H1 (cell line): ENCODE measurements around the gene TMEM168. TPM values are rescaled to one million over a fixed set of nuclear protein-coding genes. Genes with fewer than 3 reads are reported as not detected.

Source experiments
- CTCF ChIA-PET: fragments of 300-600 bp; sonication (Branson Sonifier 250); formaldehyde crosslinking; loops from one replicate; lab custom pipeline; 2021; ENCODE audit not compliant: partially characterized antibody; lab: Charles Lee
- POLR2A ChIA-PET: fragments of 300-600 bp; sonication (Branson Sonifier 250); formaldehyde crosslinking; loops from one replicate; lab custom pipeline; 2021; ENCODE audit warnings: inconsistent platforms; ENCODE audit not compliant: partially characterized antibody; lab: Charles Lee
- DNase-seq, 2 experiments: peaks; one replicate each; pipeline versions ENCODE4 v3.0.0 to v3.0.0-alpha.2; 2010 to 2022; ENCODE audit warnings: low spot score in 2 of 2, low read depth in 1 of 2, mixed read lengths in 1 of 2
- FAIRE-seq: peaks from 2 replicates; lab custom pipeline; 2011; peaks lifted over from hg19 to GRCh38; lab: Jason Lieb, UNC
- H2AFZ ChIP-seq: 2 replicates; pipeline ENCODE4 v1.8.1; 2012; ENCODE audit warnings: low read length, inconsistent platforms
- H2AK5ac ChIP-seq: 2 replicates; pipeline ENCODE4 v1.6.1; 2013; ENCODE audit warnings: low read depth, low read length
- H2BK120ac ChIP-seq: replicated peaks from 2 replicates; pipeline ENCODE3; 2013; ENCODE audit warnings: low read depth, low read length, inconsistent platforms
- H2BK12ac ChIP-seq: 2 replicates; pipeline ENCODE4 v1.6.1; 2013; ENCODE audit warnings: low read depth, low read length
- H2BK15ac ChIP-seq: 2 replicates; pipeline ENCODE4 v1.6.1; 2013; ENCODE audit warnings: low read length
- H2BK20ac ChIP-seq: 2 replicates; pipeline ENCODE4 v1.6.1; 2013; ENCODE audit warnings: low read length
- H2BK5ac ChIP-seq: 2 replicates; pipeline ENCODE4 v1.6.1; 2013; ENCODE audit warnings: low read depth, low read length
- H3K14ac ChIP-seq: 2 replicates; pipeline ENCODE4 v1.6.1; 2013; ENCODE audit warnings: inconsistent platforms; ENCODE audit not compliant: insufficient read length
- H3K18ac ChIP-seq: 2 replicates; pipeline ENCODE4 v1.6.1; 2013; ENCODE audit warnings: low read length; ENCODE audit errors: extremely low read depth
- H3K23ac ChIP-seq: 2 replicates; pipeline ENCODE4 v1.6.1; 2013; ENCODE audit warnings: inconsistent platforms; ENCODE audit not compliant: insufficient read length
- H3K23me2 ChIP-seq: 2 replicates; pipeline ENCODE4 v1.6.1; 2013; ENCODE audit warnings: low read depth, low read length
- H3K27ac ChIP-seq: 2 replicates; pipeline ENCODE4 v1.6.1; 2011; ENCODE audit warnings: low read depth, low read length, inconsistent platforms
- H3K27me3 ChIP-seq, 4 experiments: replicated peaks in 1 of 4; 1 replicate in 1 of 4; 2 replicates in 3 of 4; pipeline versions ENCODE4 v1.6.1 to v1.8.1; 2011 to 2013; ENCODE audit warnings: low read length in 3 of 4, mild to moderate bottlenecking in 3 of 4, inconsistent platforms in 2 of 4, mixed read lengths in 2 of 4, moderate library complexity in 1 of 4; ENCODE audit not compliant: control insufficient read depth in 3 of 4, insufficient read depth in 3 of 4; ENCODE audit errors: extremely low read depth in 1 of 4
- H3K36me3 ChIP-seq, 4 experiments: 2 replicates each; pipeline versions ENCODE4 v1.6.1 to v1.8.1; 2011 to 2013; ENCODE audit warnings: mild to moderate bottlenecking in 4 of 4, low read length in 3 of 4, moderate library complexity in 2 of 4, control low read depth in 1 of 4, inconsistent platforms in 1 of 4; ENCODE audit not compliant: insufficient read depth in 4 of 4, control insufficient read depth in 2 of 4
- H3K4ac ChIP-seq: replicated peaks from 2 replicates; pipeline ENCODE3; 2013; ENCODE audit warnings: low read length, low read depth, mixed read lengths, inconsistent platforms; ENCODE audit not compliant: insufficient read length
- H3K4me1 ChIP-seq, 4 experiments: replicated peaks in 1 of 4; 1 replicate in 1 of 4; 2 replicates in 3 of 4; pipeline versions ENCODE4 v1.6.1 to v1.8.1; 2011 to 2013; ENCODE audit warnings: low read length in 3 of 4, inconsistent platforms in 2 of 4, mixed read lengths in 1 of 4; ENCODE audit not compliant: insufficient read depth in 4 of 4, control insufficient read depth in 3 of 4
- H3K4me2 ChIP-seq, 2 experiments: 2 replicates each; pipeline versions ENCODE4 v1.6.1 to v1.8.1; 2011 to 2013; ENCODE audit warnings: low read depth in 2 of 2, low read length in 2 of 2, control low read depth in 1 of 2, inconsistent platforms in 1 of 2, mild to moderate bottlenecking in 1 of 2; ENCODE audit not compliant: insufficient read depth in 1 of 2
- H3K4me3 ChIP-seq, 4 experiments: fragments of 200-600, 300-600 bp in 1 of 4; sonication (generic), shearing (Covaris generic), sonication (Bioruptor Twin) in 1 of 4; 2 replicates each; pipeline versions ENCODE4 v1.5.1 to v1.8.1; 2011 to 2016; ENCODE audit warnings: low read length in 4 of 4, low read depth in 3 of 4, control low read depth in 2 of 4, inconsistent platforms in 2 of 4, mild to moderate bottlenecking in 2 of 4, mixed read lengths in 1 of 4, moderate library complexity in 1 of 4; ENCODE audit not compliant: insufficient read depth in 2 of 4; ENCODE audit errors: extremely low read depth in 1 of 4
- H3K56ac ChIP-seq: replicated peaks from 2 replicates; pipeline ENCODE3; 2013; ENCODE audit warnings: low read depth, mild to moderate bottlenecking, mixed read lengths, low read length, inconsistent platforms; ENCODE audit not compliant: insufficient read length
- H3K79me1 ChIP-seq: 2 replicates; pipeline ENCODE4 v1.6.1; 2013; ENCODE audit warnings: low read depth, low read length, control low read depth
- H3K79me2 ChIP-seq, 2 experiments: 2 replicates each; pipeline versions ENCODE4 v1.6.1 to v1.8.1; 2012 to 2013; ENCODE audit warnings: low read length in 2 of 2, mild to moderate bottlenecking in 2 of 2, inconsistent platforms in 1 of 2; ENCODE audit not compliant: insufficient read depth in 2 of 2, control insufficient read depth in 1 of 2
- H3K9ac ChIP-seq, 4 experiments: replicated peaks in 1 of 4; 1 replicate in 1 of 4; 2 replicates in 3 of 4; pipeline versions ENCODE4 v1.6.1 to v1.8.1; 2011 to 2013; ENCODE audit warnings: low read depth in 3 of 4, low read length in 3 of 4, control low read depth in 2 of 4, mild to moderate bottlenecking in 2 of 4, moderate library complexity in 2 of 4, inconsistent platforms in 1 of 4; ENCODE audit errors: extremely low read depth in 1 of 4
- H3K9me3 ChIP-seq, 2 experiments: 2 replicates each; pipeline versions ENCODE4 v1.6.1 to v1.8.1; 2012 to 2013; ENCODE audit warnings: mild to moderate bottlenecking in 2 of 2, moderate library complexity in 2 of 2, control low read depth in 1 of 2, inconsistent platforms in 1 of 2, low read depth in 1 of 2, low read length in 1 of 2, mixed read lengths in 1 of 2; ENCODE audit not compliant: insufficient read depth in 2 of 2
- H4K20me1 ChIP-seq, 2 experiments: replicated peaks in 1 of 2; 2 replicates each; pipeline versions ENCODE3 to v1.8.1; 2011 to 2013; ENCODE audit warnings: inconsistent platforms in 2 of 2, low read length in 2 of 2, mild to moderate bottlenecking in 1 of 2; ENCODE audit not compliant: insufficient read depth in 2 of 2, control insufficient read depth in 1 of 2
- H4K5ac ChIP-seq: 2 replicates; pipeline ENCODE4 v1.6.1; 2013; ENCODE audit warnings: low read length, low read depth, mixed read lengths, inconsistent platforms; ENCODE audit not compliant: insufficient read length
- H4K8ac ChIP-seq: 2 replicates; pipeline ENCODE4 v1.8.0; 2013; ENCODE audit warnings: mild to moderate bottlenecking, moderate library complexity, low read length, inconsistent platforms; ENCODE audit not compliant: insufficient read depth; ENCODE audit errors: extremely low read depth
- H4K91ac ChIP-seq: replicated peaks from 2 replicates; pipeline ENCODE3; 2013; ENCODE audit warnings: low read length, mixed read lengths, inconsistent platforms; ENCODE audit not compliant: insufficient read length
- BCL11A ChIP-seq, 2 experiments: IDR thresholded peaks; one replicate each; pipeline ENCODE4 v1.6.1; 2011; ENCODE audit warnings: low read depth in 2 of 2, low read length in 2 of 2, mild to moderate bottlenecking in 2 of 2
- CTBP2 ChIP-seq: IDR thresholded peaks from 2 replicates; pipeline ENCODE4 v1.7.0; 2011; ENCODE audit warnings: borderline replicate concordance, mild to moderate bottlenecking, moderate library complexity, mixed read lengths, low read length; ENCODE audit not compliant: insufficient read depth, insufficient read length
- EP300 ChIP-seq, 2 experiments: IDR thresholded peaks; 1 replicate in 1 of 2; 2 replicates in 1 of 2; pipeline ENCODE4 v1.6.1; 2011 to 2012; ENCODE audit warnings: low read depth in 2 of 2, low read length in 2 of 2, mild to moderate bottlenecking in 2 of 2, borderline replicate concordance in 1 of 2, inconsistent platforms in 1 of 2, moderate library complexity in 1 of 2
- GTF2F1 ChIP-seq: IDR thresholded peaks from 2 replicates; pipeline ENCODE4 v1.6.1; 2012; ENCODE audit warnings: low read depth, low read length, improper control_type of control experiment, borderline replicate concordance
- JUND ChIP-seq: IDR thresholded peaks from 2 replicates; pipeline ENCODE4 v1.6.1; 2011; ENCODE audit warnings: mild to moderate bottlenecking, improper control_type of control experiment, low read length
- MAFK ChIP-seq: IDR thresholded peaks from 2 replicates; pipeline ENCODE4 v1.6.1; 2012; ENCODE audit warnings: low read depth, mild to moderate bottlenecking, improper control_type of control experiment, low read length
- NRF1 ChIP-seq: IDR thresholded peaks from 2 replicates; pipeline ENCODE4 v1.6.1; 2011; ENCODE audit warnings: mild to moderate bottlenecking, low read depth, low read length, improper control_type of control experiment
- POU5F1 ChIP-seq: IDR thresholded peaks from 2 replicates; pipeline ENCODE4 v1.6.1; 2011; ENCODE audit warnings: low read depth, mild to moderate bottlenecking, low read length, moderate library complexity
- SP1 ChIP-seq: IDR thresholded peaks from 2 replicates; pipeline ENCODE4 v1.6.1; 2011; ENCODE audit warnings: low read depth, low read length
- SP2 ChIP-seq: IDR thresholded peaks from 2 replicates; pipeline ENCODE4 v1.6.1; 2012; ENCODE audit warnings: mild to moderate bottlenecking, low read length, inconsistent platforms
- SUZ12 ChIP-seq: fragments of 200-600 bp; sonication (generic); IDR thresholded peaks from 2 replicates; pipeline ENCODE4 v1.6.1; 2012; ENCODE audit warnings: mild to moderate bottlenecking, inconsistent platforms, low read length, moderate library complexity, mixed read lengths
- TBP ChIP-seq: IDR thresholded peaks from 2 replicates; pipeline ENCODE4 v1.6.1; 2011; ENCODE audit warnings: low read depth, low read length, improper control_type of control experiment
- WGBS, 2 experiments: shearing (Covaris generic) in 1 of 2; methylation state at CpG; one replicate each; pipeline versions ENCODE4 v1.1.6 to v1.1.7; 2013 to 2015; ENCODE audit warnings: low lambda C conversion rate in 2 of 2, mixed read lengths in 2 of 2, inconsistent platforms in 1 of 2, low coverage in 1 of 2, missing lambda C conversion rate in 1 of 2; ENCODE audit not compliant: insufficient replicate concordance in 2 of 2, insufficient coverage in 1 of 2, insufficient read length in 1 of 2; ENCODE audit errors: extremely low coverage in 1 of 2, missing lambda C conversion rate in 1 of 2; 5-methylcytosine and 5-hydroxymethylcytosine counted together
- polyA plus RNA-seq, 7 experiments: library from polyadenylated mRNA; depleted of rRNA in 3 of 7; stranded (reverse) in 5 of 7; unstranded in 2 of 7; fragments of >200 nt in 5 of 7; fragments of 200-250 nt in 2 of 7; gene quantifications; 1 replicate in 5 of 7; 2 replicates in 1 of 7; 4 replicates in 1 of 7; pipeline versions ENCODE4 v1.2.1 to v1.2.3, GENCODE V29; 2011 to 2013; ENCODE audit warnings: missing spikeins in 2 of 7, mixed read lengths in 2 of 7
- total RNA-seq: library from RNA; stranded (reverse); fragmentation: NEBNext Ultra II Directional; extraction: Animal tissue kit (Norgen Biotek cat#: 25700); gene quantifications from 2 replicates; pipeline ENCODE4 v1.2.1, GENCODE V29; 2021

The TMEM168 gene
- total and polyA plus RNA-seq, 2 of the 8 experiments (the other 6 are each of a cell fraction or from before 2014, with no cell fraction given), result 8.9 to 11.1 TPM

- no peaks in the 10 kb centered on the region for H3K9me3 ChIP-seq
- no peak overlapping the region for H3K23ac ChIP-seq
- no peak overlapping the region for H3K4me3 ChIP-seq
- no peak overlapping the region for H3K4me2 ChIP-seq
- H3K4me1 ChIP-seq, result no peaks in the 10 kb centered on the region
- no peak overlapping the region for H2BK5ac ChIP-seq
- CTCF ChIA-PET, result no interaction called here
- H3K4ac ChIP-seq, result no peak overlapping the region
- H2BK15ac ChIP-seq, result no peak overlapping the region
- FAIRE-seq, result no peak
- 88% methylated on average over 4 of the region's 4 CpGs; no CpG with 5 or more reads in 1 of the 2 experiments for WGBS, 2 experiments
- H2BK120ac ChIP-seq, result no peak overlapping the region
- DNase-seq, result no peak
- no peak overlapping the region for H3K9ac ChIP-seq
- H3K79me2 ChIP-seq, result no peaks in the 10 kb centered on the region
- no peaks in the 10 kb centered on the region for H3K23me2 ChIP-seq
- no peak overlapping the region for H2BK20ac ChIP-seq
- no peaks in the 10 kb centered on the region for H3K27me3 ChIP-seq
- no peak overlapping the region for H3K14ac ChIP-seq
- H3K36me3 ChIP-seq, result no peaks in the 10 kb centered on the region
- H3K79me1 ChIP-seq, result no peaks in the 10 kb centered on the region
- no peak overlapping the region for H2BK12ac ChIP-seq
- H3K56ac ChIP-seq, result no peak overlapping the region
- no peak overlapping the region for H4K5ac ChIP-seq
- H4K8ac ChIP-seq, result no peak overlapping the region
- H3K18ac ChIP-seq, result no peak overlapping the region; the same call in 1 of the 2 replicates
- POLR2A ChIA-PET, result no interaction called here
- TF ChIP-seq CTBP2 (no peak), SP2 (no peak), SUZ12 (no peak), JUND (no peak), TBP (no peak), MAFK (no peak), NRF1 (no peak), POU5F1 (no peak), BCL11A (IDR thresholded peaks at IDR 0.05; ENCODE audit: low read depth in 2 of 2, low read length in 2 of 2) (no peak), SP1 (no peak), GTF2F1 (no peak), EP300 (IDR thresholded peaks at IDR 0.05; ENCODE audit: borderline replicate concordance in 1 of 2, low read depth in 2 of 2, low read length in 2 of 2) (no peak)
- H3K27ac ChIP-seq, result no peak overlapping the region
- no peak overlapping the region for H2AFZ ChIP-seq
- H4K91ac ChIP-seq, result no peak overlapping the region
- H4K20me1 ChIP-seq, result no peaks in the 10 kb centered on the region
- no peak overlapping the region for H2AK5ac ChIP-seq
Observed at GRCh38 chr7:112723416-112723815, 66.8 kb downstream of the TMEM168 start.
